Lower leg skin (tissue), 3 donors: ENCODE data around the gene PROSER2.

ENCODE experiments used
- POLR2A ChIP-seq, 2 donors: fragments of 450-650 bp; IDR thresholded peaks; one replicate each; pipeline ENCODE4 v1.6.1; 2016 to 2017; ENCODE audit warnings: antibody characterized with exemption in 2 of 2, mild to moderate bottlenecking in 1 of 2, moderate library complexity in 1 of 2
- TF ChIP-seq, protein P1 (sequence below), 3 donors: fragments of 450-650 bp; IDR thresholded peaks; one replicate each; pipeline ENCODE4 v1.5.1; 2016; ENCODE audit warnings: antibody characterized with exemption in 3 of 3, mild to moderate bottlenecking in 3 of 3, moderate library complexity in 2 of 3

DNA sequence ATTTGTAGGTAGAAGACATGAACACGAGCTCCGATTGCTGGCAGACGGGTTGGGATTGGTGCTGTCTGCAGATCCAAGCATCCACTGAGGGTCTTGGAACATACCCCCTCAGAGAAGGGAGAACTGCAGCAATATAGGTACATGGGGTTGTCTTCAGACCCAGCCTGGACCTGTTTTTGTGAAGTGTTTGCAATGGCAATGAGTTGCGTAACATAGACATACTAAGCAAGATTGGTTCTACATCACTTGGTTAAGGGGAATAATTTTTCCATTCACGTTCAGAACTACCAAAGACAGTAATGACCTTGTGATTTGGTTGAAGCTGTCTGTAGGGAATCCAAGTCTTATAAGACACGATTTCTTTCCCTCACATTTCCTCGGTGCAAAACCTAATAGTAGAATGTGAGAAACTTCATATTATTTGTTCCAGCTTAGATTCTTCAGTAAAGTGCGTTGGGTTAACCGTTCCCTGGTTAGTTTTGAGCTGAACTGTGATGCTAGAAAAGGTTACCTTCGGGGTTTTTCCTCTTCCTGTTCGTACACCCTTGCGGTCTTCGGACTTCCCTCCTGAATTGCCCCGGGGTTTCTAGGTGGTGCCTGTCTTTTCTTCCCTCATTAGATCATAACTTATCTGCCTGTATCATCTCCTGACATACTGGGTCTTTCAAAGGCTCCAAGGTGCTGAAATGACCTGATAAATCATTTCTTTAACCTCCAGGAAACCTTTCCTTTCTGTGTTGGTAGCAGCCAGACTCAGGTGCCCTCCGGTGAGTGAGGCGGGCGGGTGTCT, 14.4 kb downstream of the PROSER2 start:
- TF ChIP-seq, protein P1, sequence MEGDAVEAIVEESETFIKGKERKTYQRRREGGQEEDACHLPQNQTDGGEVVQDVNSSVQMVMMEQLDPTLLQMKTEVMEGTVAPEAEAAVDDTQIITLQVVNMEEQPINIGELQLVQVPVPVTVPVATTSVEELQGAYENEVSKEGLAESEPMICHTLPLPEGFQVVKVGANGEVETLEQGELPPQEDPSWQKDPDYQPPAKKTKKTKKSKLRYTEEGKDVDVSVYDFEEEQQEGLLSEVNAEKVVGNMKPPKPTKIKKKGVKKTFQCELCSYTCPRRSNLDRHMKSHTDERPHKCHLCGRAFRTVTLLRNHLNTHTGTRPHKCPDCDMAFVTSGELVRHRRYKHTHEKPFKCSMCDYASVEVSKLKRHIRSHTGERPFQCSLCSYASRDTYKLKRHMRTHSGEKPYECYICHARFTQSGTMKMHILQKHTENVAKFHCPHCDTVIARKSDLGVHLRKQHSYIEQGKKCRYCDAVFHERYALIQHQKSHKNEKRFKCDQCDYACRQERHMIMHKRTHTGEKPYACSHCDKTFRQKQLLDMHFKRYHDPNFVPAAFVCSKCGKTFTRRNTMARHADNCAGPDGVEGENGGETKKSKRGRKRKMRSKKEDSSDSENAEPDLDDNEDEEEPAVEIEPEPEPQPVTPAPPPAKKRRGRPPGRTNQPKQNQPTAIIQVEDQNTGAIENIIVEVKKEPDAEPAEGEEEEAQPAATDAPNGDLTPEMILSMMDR (IDR thresholded peaks at IDR 0.05): no peak
- no peak for TF ChIP-seq POLR2A (IDR thresholded peaks at IDR 0.05)
